Measurements from ENCODE around the gene SLC37A3. TPM values are rescaled to one million over a fixed set of nuclear protein-coding genes. Genes with fewer than 3 reads are reported as not detected.

Gene SLC37A3
- total and polyA plus RNA-seq, 2 of the 13 experiments (the other 11 are each of a cell fraction or from before 2014, with no cell fraction given) = 21.3 to 27.9 TPM

DNA sequence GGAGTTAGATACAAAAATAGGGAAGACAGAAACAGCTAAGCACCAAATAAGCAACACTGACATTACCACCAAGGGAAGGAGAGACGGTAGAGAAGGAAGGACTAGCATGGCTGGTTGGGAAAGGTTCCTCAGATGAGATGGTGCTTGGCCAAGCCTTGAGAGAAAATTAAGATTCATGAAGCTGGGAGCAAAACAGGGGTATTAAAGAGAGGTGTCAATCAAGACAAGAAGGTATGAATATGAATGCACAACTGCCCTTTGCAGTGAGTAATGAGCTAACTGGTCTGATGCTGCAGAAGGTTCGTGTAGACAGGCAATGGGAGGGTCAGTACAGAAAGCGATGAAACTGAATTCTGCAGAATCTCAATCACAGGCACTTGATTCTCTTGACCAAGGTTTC is 67.7 kb downstream of the SLC37A3 start:
- Histone ChIP-seq H3K4me2 (ENCODE audit: low read depth, low read length) (no peak overlapping the region), H4K20me1 (ENCODE audit: insufficient read depth, low read length) (no peaks in the 10 kb centered on the region), H2AFZ (ENCODE audit: low read length) (no peak overlapping the region), H3K27ac (ENCODE audit: extremely low read length, insufficient read depth, low read length) (no peak overlapping the region), H3K27me3 (ENCODE audit: control insufficient read depth in 1 of 2, insufficient read depth in 2 of 2, low read length in 2 of 2) (no peaks in the 10 kb centered on the region), H3K79me2 (ENCODE audit: insufficient read depth, low read length) (no peaks in the 10 kb centered on the region), H3K9ac (ENCODE audit: insufficient read depth, low read depth, low read length) (no peak overlapping the region), H3K4me3 (replicated peaks in 1 of 3; ENCODE audit: insufficient read depth in 1 of 3, low read depth in 2 of 3, low read length in 3 of 3) (no peak overlapping the region), H3K36me3 (replicated peaks in 1 of 2; ENCODE audit: control insufficient read depth in 1 of 2, insufficient read depth in 2 of 2, low read length in 2 of 2) (peaks cover 0 to 12% of the 10 kb centered on the region in 2 experiments; a peak in 4 of 5 replicates), H3K4me1 (ENCODE audit: insufficient read depth, low read length) (peaks cover 25% of the 10 kb centered on the region), H3K9me3 (ENCODE audit: low read length) (no peaks in the 10 kb centered on the region)
- intact Hi-C loops (cut with micrococcal nuclease; ENCODE audit: unreplicated experiment) = no loop called here
- DNase-seq (ENCODE audit: low spot score) = no peak
- ChIA-PET POLR2A (no interaction called here), CTCF (ENCODE audit: low intra/inter-chr PET ratio, low total read pairs) (no interaction called here)
- in situ Hi-C loops (cut with HindIII; ENCODE audit: extremely low pct_ligation_motif_present, low pct_unique_long_range_greater_than_20kb) = loop anchor here (25.0 kb wide), 1 partner anchor 243 kb away; no protein-coding TSS in a partner anchor
- no peak for FAIRE-seq
- no peak for ATAC-seq
- 94% methylated on average over 3 of the region's 3 CpGs for WGBS (ENCODE audit: low lambda C conversion rate)
- TF ChIP-seq NR2F2 (IDR thresholded peaks at IDR 0.05; ENCODE audit: borderline replicate concordance, low read depth) (no peak), ADNP (CRISPR knock-in tag; IDR thresholded peaks at IDR 0.05) (no peak), ZNF382 (CRISPR knock-in tag; IDR thresholded peaks at IDR 0.05; ENCODE audit: borderline replicate concordance) (no peak), RFX1 (IDR thresholded peaks at IDR 0.05) (no peak), FOXK1 (CRISPR knock-in tag; IDR thresholded peaks at IDR 0.05; ENCODE audit: borderline replicate concordance, low read depth) (no peak), MBNL3 (CRISPR knock-in tag; conservative IDR thresholded peaks at IDR 0.05) (no peak), PHB2 (IDR thresholded peaks at IDR 0.05; ENCODE audit: partially characterized antibody) (no peak), ZNF317 (CRISPR knock-in tag; IDR thresholded peaks at IDR 0.05) (no peak), NCOA1 (CRISPR knock-in tag; IDR thresholded peaks at IDR 0.05) (no peak), ZNF329 (CRISPR knock-in tag; IDR thresholded peaks at IDR 0.05; ENCODE audit: low read depth) (no peak), NBN (conservative IDR thresholded peaks at IDR 0.05) (no peak), CCDC6 (CRISPR knock-in tag; IDR thresholded peaks at IDR 0.05) (no peak), ZNF225 (CRISPR knock-in tag; IDR thresholded peaks at IDR 0.05) (no peak), NFRKB (IDR thresholded peaks at IDR 0.05) (no peak), SMARCC2 (IDR thresholded peaks at IDR 0.05) (no peak), NR2C2 (CRISPR knock-in tag; IDR thresholded peaks at IDR 0.05; ENCODE audit: borderline replicate concordance) (no peak), SP5 (CRISPR knock-in tag; IDR thresholded peaks at IDR 0.05; ENCODE audit: borderline replicate concordance, low read depth) (no peak)
- TF ChIP-seq, protein P1, sequence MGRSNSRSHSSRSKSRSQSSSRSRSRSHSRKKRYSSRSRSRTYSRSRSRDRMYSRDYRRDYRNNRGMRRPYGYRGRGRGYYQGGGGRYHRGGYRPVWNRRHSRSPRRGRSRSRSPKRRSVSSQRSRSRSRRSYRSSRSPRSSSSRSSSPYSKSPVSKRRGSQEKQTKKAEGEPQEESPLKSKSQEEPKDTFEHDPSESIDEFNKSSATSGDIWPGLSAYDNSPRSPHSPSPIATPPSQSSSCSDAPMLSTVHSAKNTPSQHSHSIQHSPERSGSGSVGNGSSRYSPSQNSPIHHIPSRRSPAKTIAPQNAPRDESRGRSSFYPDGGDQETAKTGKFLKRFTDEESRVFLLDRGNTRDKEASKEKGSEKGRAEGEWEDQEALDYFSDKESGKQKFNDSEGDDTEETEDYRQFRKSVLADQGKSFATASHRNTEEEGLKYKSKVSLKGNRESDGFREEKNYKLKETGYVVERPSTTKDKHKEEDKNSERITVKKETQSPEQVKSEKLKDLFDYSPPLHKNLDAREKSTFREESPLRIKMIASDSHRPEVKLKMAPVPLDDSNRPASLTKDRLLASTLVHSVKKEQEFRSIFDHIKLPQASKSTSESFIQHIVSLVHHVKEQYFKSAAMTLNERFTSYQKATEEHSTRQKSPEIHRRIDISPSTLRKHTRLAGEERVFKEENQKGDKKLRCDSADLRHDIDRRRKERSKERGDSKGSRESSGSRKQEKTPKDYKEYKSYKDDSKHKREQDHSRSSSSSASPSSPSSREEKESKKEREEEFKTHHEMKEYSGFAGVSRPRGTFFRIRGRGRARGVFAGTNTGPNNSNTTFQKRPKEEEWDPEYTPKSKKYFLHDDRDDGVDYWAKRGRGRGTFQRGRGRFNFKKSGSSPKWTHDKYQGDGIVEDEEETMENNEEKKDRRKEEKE (IDR thresholded peaks at IDR 0.05) = no peak
- TF ChIP-seq, protein P2, sequence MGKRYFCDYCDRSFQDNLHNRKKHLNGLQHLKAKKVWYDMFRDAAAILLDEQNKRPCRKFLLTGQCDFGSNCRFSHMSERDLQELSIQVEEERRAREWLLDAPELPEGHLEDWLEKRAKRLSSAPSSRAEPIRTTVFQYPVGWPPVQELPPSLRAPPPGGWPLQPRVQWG (CRISPR knock-in tag; IDR thresholded peaks at IDR 0.05; ENCODE audit: borderline replicate concordance, low read depth) = no peak
- no TSS peak for BruUV-seq (replicated peaks)

Measured in HepG2 (cell line).